ENCODE measurements around the gene APOH. TPM values are rescaled to one million over a fixed set of nuclear protein-coding genes. Genes with fewer than 3 reads are reported as not detected.

Gene APOH
- total RNA-seq, 2 experiments from 2014 or later, result not detected

DNA sequence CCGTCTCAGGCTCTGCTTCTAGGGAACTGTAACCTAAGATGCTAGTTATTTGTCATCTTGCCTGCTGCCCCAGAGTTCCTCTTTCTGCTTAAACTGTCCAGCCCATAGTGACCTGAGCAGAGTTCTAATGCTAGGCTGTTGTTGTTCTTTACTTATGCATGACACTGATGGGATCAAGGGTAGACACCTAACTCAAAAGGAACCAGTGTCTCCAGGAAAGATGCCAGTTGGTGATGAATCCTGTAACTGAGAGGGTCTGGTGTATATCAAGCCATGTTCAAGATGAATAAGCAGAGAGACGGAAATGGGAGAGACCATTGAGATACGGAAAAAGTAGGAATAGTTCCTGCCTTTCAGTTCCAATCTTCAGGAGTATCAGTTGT lies 13.7 kb downstream of the APOH start:
- Mint-ChIP-seq H3K36me3 (ENCODE audit: low read depth) (no peaks in the 10 kb centered on the region), H3K27me3 (no peaks in the 10 kb centered on the region), H3K4me3 (no peak overlapping the region), H3K27ac (no peak overlapping the region), H3K4me1 (ENCODE audit: low read depth) (no peaks in the 10 kb centered on the region), H3K9me3 (no peaks in the 10 kb centered on the region)
- Histone ChIP-seq H3K9me3 (ENCODE audit: control insufficient read depth in 1 of 2, insufficient read depth in 1 of 2, low read length in 2 of 2) (no peaks in the 10 kb centered on the region), H3K4me3 (ENCODE audit: low read length) (no peak overlapping the region), H3K27ac (ENCODE audit: low read depth in 1 of 2, low read length in 2 of 2) (no peak overlapping the region), H3K27me3 (ENCODE audit: control insufficient read depth in 1 of 2, insufficient read depth in 2 of 2, low read length in 2 of 2) (peaks cover 0 to 3% of the 10 kb centered on the region in 2 experiments), H3K4me1 (ENCODE audit: insufficient read depth, low read length) (no peaks in the 10 kb centered on the region), H3K36me3 (ENCODE audit: insufficient read depth, low read length) (no peaks in the 10 kb centered on the region)
- intact Hi-C loops (cut with DNase I, micrococcal nuclease), result no loop called here
- ChIA-PET POLR2A (no interaction called here), CTCF (no interaction called here)
- ATAC-seq (ENCODE audit: poor library complexity), result no peak
- DNase-seq, result no peak
- TF ChIP-seq, protein P1, sequence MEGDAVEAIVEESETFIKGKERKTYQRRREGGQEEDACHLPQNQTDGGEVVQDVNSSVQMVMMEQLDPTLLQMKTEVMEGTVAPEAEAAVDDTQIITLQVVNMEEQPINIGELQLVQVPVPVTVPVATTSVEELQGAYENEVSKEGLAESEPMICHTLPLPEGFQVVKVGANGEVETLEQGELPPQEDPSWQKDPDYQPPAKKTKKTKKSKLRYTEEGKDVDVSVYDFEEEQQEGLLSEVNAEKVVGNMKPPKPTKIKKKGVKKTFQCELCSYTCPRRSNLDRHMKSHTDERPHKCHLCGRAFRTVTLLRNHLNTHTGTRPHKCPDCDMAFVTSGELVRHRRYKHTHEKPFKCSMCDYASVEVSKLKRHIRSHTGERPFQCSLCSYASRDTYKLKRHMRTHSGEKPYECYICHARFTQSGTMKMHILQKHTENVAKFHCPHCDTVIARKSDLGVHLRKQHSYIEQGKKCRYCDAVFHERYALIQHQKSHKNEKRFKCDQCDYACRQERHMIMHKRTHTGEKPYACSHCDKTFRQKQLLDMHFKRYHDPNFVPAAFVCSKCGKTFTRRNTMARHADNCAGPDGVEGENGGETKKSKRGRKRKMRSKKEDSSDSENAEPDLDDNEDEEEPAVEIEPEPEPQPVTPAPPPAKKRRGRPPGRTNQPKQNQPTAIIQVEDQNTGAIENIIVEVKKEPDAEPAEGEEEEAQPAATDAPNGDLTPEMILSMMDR (IDR thresholded peaks at IDR 0.05), result no peak

DNA sequence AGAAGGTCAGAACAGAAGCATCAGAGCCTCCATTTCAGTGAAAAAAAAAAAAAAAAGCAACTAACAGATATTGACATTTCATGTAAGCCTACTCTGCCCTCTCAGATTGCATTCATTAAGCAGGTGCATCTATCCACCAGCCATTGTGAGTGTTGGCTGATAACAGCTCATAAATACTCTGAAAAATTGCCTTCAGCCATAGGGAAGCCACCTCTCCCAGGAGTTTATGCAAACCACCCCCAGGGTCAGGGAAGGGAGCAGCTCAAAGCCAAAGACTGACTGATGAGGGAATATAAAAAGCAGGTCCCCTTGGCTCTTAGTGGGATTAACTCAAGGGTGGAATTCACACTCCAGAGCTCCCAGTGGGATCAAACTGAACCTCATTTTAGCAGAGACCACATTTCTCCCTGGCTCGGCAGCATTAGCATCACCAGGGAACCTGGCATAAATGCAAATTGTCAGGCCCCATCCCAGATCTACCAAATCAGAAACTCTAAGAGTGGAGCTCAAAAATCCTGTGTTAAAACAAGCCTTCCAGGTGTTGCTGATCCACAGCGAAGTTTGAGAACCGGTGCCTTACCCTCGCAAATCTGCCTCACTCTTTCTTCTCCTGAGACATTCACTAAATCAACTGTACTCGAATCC lies 14.2 kb downstream of the APOH start:
- no peak overlapping the region for H3K4me3 Mint-ChIP-seq
- Histone ChIP-seq H3K4me1 (ENCODE audit: insufficient read depth, low read length) (no peaks in the 10 kb centered on the region), H3K36me3 (ENCODE audit: insufficient read depth, low read length) (no peaks in the 10 kb centered on the region), H3K9me3 (ENCODE audit: control insufficient read depth in 1 of 2, insufficient read depth in 1 of 2, low read length in 2 of 2) (no peaks in the 10 kb centered on the region), H3K27ac (ENCODE audit: low read depth in 1 of 2, low read length in 2 of 2) (no peak overlapping the region), H3K4me3 (ENCODE audit: low read length) (no peak overlapping the region), H3K27me3 (ENCODE audit: control insufficient read depth in 1 of 2, insufficient read depth in 2 of 2, low read length in 2 of 2) (peaks cover 0 to 3% of the 10 kb centered on the region in 2 experiments)
- TF ChIP-seq, protein P1 (IDR thresholded peaks at IDR 0.05), result no peak
- no peak overlapping the region for H3K27ac Mint-ChIP-seq
- CTCF ChIA-PET, result no interaction called here
- DNase-seq (no peak), ATAC-seq (ENCODE audit: poor library complexity) (no peak)
- H3K4me1 Mint-ChIP-seq (ENCODE audit: low read depth), result no peaks in the 10 kb centered on the region
- no peaks in the 10 kb centered on the region for H3K36me3 Mint-ChIP-seq (ENCODE audit: low read depth)
- no peaks in the 10 kb centered on the region for H3K9me3 Mint-ChIP-seq
- H3K27me3 Mint-ChIP-seq, result no peaks in the 10 kb centered on the region
- intact Hi-C loops (cut with DNase I, micrococcal nuclease), result no loop called here
- POLR2A ChIA-PET, result no interaction called here

DNA sequence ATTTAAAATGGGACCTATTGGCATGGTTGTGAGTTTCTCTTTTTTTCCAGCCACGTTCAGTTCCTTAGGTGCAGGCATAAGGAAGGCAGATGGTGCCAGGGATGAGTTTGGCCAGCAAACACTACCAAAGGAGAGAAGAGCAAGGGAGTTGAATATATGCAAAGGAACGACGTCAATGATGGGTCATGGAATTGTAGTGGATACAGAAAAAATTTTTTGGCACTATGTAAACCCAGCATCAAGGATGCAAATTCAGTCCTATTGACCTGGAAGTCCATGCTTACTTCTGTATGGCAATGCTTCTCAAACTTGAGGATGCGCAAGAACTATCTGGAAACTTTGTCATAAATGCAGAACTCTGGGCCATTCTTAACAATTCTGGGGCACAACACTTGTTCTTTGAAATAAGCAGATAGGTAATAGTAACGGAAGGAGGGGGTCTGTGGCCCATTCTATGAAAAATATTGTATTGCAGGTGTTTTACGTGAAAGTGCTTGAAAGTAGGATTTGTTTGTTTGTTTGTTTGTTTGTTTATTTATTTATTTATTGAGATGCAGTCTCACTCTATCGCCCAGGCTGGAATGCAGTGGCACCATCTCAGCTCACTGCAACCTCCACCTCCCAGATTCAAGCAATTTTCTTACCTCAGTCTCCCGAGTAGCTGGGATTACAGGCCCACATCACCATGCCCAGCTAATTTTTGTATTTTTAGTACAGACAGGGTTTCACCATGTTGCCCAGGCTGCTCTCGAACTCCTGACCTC lies 18.0 kb downstream of the APOH start:
- Mint-ChIP-seq H3K4me3 (no peak overlapping the region), H3K36me3 (ENCODE audit: low read depth) (no peaks in the 10 kb centered on the region), H3K4me1 (ENCODE audit: low read depth) (no peaks in the 10 kb centered on the region), H3K9me3 (no peaks in the 10 kb centered on the region), H3K27me3 (no peaks in the 10 kb centered on the region), H3K27ac (no peak overlapping the region)
- H3K4me1 ChIP-seq (ENCODE audit: insufficient read depth, low read length), result no peaks in the 10 kb centered on the region
- no peak overlapping the region for H3K27ac ChIP-seq (ENCODE audit: low read depth in 1 of 2, low read length in 2 of 2)
- ATAC-seq (ENCODE audit: poor library complexity) (no peak), DNase-seq (no peak)
- ChIA-PET CTCF (no interaction called here), POLR2A (no interaction called here)
- peaks cover 0 to 3% of the 10 kb centered on the region in 2 experiments for H3K27me3 ChIP-seq (ENCODE audit: control insufficient read depth in 1 of 2, insufficient read depth in 2 of 2, low read length in 2 of 2)
- no peaks in the 10 kb centered on the region for H3K9me3 ChIP-seq (ENCODE audit: control insufficient read depth in 1 of 2, insufficient read depth in 1 of 2, low read length in 2 of 2)
- H3K4me3 ChIP-seq (ENCODE audit: low read length), result no peak overlapping the region
- TF ChIP-seq, protein P1 (IDR thresholded peaks at IDR 0.05), result no peak
- intact Hi-C loops (cut with DNase I, micrococcal nuclease), result no loop called here
- no peaks in the 10 kb centered on the region for H3K36me3 ChIP-seq (ENCODE audit: insufficient read depth, low read length)
